Liver (tissue), 3 donors: Measurements from ENCODE around the gene MARCHF9.

Experiments used
- EGR1 ChIP-seq, 2 donors: IDR thresholded peaks; 2 replicates each; pipeline ENCODE4 v1.6.1; 2016 to 2018; ENCODE audit warnings: antibody characterized with exemption in 2 of 2, low read depth in 2 of 2
- FOXA1 ChIP-seq: IDR thresholded peaks from 2 replicates; pipeline ENCODE4 v1.6.1; 2016; ENCODE audit warnings: antibody characterized with exemption
- JUND ChIP-seq, 2 donors: IDR thresholded peaks; 2 replicates each; pipeline ENCODE4 v1.6.1; 2016; ENCODE audit warnings: antibody characterized with exemption in 2 of 2
- RAD21 ChIP-seq, 2 donors: IDR thresholded peaks; 2 replicates each; pipeline ENCODE4 v1.6.1; 2016; ENCODE audit warnings: antibody characterized with exemption in 2 of 2, mild to moderate bottlenecking in 2 of 2
- TAF1 ChIP-seq: conservative IDR thresholded peaks from 2 replicates; pipeline ENCODE4 v1.6.1; 2016; ENCODE audit warnings: antibody characterized with exemption, mild to moderate bottlenecking
- YY1 ChIP-seq: IDR thresholded peaks from 2 replicates; pipeline ENCODE4 v1.6.1; 2016; ENCODE audit warnings: antibody characterized with exemption, mild to moderate bottlenecking
- TF ChIP-seq, protein P1 (sequence below): fragments of 150-350 bp; IDR thresholded peaks from 2 replicates; pipeline ENCODE4 v1.5.1; 2017; ENCODE audit warnings: improper control_type of control experiment, low read depth, low read length; ENCODE audit not compliant: missing input control
- TF ChIP-seq, protein P2 (sequence below): IDR thresholded peaks from 2 replicates; pipeline ENCODE4 v1.6.1; 2016; ENCODE audit warnings: antibody characterized with exemption, mild to moderate bottlenecking
- TF ChIP-seq, protein P3 (sequence below): IDR thresholded peaks from 2 replicates; pipeline ENCODE4 v1.6.1; 2016; ENCODE audit warnings: antibody characterized with exemption
- TF ChIP-seq, protein P4 (sequence below): IDR thresholded peaks from 2 replicates; pipeline ENCODE4 v1.6.1; 2016; ENCODE audit warnings: antibody characterized with exemption
- donor health status: healthy.
- donor health status: healthy.

DNA sequence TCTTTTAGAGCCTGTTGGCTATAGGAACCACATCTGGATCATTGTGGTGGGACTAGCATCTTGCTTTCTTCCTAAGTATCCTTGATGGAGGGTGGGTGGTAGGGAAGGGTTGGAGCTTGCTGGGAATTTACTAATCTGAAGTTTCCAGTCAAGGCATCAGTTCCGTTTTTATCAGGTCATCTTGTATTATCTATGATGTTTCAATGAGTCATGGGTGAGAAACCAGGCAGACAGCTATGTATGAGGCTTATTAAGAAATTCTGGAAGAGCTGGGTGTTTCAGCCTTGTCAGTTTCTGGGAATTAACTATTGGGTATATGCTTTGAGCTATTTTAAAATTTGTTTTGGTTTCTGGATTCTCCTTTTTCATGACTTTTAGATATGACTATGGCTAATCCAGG, 39.0 kb downstream of the MARCHF9 start:
- TF ChIP-seq, protein P1, sequence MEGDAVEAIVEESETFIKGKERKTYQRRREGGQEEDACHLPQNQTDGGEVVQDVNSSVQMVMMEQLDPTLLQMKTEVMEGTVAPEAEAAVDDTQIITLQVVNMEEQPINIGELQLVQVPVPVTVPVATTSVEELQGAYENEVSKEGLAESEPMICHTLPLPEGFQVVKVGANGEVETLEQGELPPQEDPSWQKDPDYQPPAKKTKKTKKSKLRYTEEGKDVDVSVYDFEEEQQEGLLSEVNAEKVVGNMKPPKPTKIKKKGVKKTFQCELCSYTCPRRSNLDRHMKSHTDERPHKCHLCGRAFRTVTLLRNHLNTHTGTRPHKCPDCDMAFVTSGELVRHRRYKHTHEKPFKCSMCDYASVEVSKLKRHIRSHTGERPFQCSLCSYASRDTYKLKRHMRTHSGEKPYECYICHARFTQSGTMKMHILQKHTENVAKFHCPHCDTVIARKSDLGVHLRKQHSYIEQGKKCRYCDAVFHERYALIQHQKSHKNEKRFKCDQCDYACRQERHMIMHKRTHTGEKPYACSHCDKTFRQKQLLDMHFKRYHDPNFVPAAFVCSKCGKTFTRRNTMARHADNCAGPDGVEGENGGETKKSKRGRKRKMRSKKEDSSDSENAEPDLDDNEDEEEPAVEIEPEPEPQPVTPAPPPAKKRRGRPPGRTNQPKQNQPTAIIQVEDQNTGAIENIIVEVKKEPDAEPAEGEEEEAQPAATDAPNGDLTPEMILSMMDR, result no peak
- TF ChIP-seq, protein P2, sequence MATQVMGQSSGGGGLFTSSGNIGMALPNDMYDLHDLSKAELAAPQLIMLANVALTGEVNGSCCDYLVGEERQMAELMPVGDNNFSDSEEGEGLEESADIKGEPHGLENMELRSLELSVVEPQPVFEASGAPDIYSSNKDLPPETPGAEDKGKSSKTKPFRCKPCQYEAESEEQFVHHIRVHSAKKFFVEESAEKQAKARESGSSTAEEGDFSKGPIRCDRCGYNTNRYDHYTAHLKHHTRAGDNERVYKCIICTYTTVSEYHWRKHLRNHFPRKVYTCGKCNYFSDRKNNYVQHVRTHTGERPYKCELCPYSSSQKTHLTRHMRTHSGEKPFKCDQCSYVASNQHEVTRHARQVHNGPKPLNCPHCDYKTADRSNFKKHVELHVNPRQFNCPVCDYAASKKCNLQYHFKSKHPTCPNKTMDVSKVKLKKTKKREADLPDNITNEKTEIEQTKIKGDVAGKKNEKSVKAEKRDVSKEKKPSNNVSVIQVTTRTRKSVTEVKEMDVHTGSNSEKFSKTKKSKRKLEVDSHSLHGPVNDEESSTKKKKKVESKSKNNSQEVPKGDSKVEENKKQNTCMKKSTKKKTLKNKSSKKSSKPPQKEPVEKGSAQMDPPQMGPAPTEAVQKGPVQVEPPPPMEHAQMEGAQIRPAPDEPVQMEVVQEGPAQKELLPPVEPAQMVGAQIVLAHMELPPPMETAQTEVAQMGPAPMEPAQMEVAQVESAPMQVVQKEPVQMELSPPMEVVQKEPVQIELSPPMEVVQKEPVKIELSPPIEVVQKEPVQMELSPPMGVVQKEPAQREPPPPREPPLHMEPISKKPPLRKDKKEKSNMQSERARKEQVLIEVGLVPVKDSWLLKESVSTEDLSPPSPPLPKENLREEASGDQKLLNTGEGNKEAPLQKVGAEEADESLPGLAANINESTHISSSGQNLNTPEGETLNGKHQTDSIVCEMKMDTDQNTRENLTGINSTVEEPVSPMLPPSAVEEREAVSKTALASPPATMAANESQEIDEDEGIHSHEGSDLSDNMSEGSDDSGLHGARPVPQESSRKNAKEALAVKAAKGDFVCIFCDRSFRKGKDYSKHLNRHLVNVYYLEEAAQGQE, result no peak
- TF ChIP-seq FOXA1 (no peak), TAF1 (no peak), RAD21 (IDR thresholded peaks at IDR 0.05) (no peak), EGR1 (IDR thresholded peaks at IDR 0.05; ENCODE audit: low read depth in 2 of 2) (no peak), YY1 (no peak), JUND (IDR thresholded peaks at IDR 0.05) (no peak)
- TF ChIP-seq, protein P3, sequence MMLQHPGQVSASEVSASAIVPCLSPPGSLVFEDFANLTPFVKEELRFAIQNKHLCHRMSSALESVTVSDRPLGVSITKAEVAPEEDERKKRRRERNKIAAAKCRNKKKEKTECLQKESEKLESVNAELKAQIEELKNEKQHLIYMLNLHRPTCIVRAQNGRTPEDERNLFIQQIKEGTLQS, result no peak
- TF ChIP-seq, protein P4, sequence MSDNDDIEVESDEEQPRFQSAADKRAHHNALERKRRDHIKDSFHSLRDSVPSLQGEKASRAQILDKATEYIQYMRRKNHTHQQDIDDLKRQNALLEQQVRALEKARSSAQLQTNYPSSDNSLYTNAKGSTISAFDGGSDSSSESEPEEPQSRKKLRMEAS, result no peak
